Right hindlimb (tissue), 1 donor: Measurements from ENCODE around the gene ENOX1.

ENCODE experiments used
- DNase-seq: peaks from one replicate; pipeline ENCODE4 v3.0.0-alpha.2; 2018

Gene ENOX1

GRCh38 chr13:43299374-43299773 lies 487.4 kb downstream of the ENOX1 start:
- DNase-seq: no peak

GRCh38 chr13:43298816-43299215 lies 488.0 kb downstream of the ENOX1 start:
- DNase-seq: no peak

- no peak for DNase-seq
Observed at GRCh38 chr13:43297967-43298678, 488.6 kb downstream of the ENOX1 start.

GRCh38 chr13:43295825-43296564 lies 490.8 kb downstream of the ENOX1 start:
- DNase-seq: peak; percentile 69

- DNase-seq: no peak
Observed at GRCh38 chr13:43295321-43295720, 491.5 kb downstream of the ENOX1 start.

DNA sequence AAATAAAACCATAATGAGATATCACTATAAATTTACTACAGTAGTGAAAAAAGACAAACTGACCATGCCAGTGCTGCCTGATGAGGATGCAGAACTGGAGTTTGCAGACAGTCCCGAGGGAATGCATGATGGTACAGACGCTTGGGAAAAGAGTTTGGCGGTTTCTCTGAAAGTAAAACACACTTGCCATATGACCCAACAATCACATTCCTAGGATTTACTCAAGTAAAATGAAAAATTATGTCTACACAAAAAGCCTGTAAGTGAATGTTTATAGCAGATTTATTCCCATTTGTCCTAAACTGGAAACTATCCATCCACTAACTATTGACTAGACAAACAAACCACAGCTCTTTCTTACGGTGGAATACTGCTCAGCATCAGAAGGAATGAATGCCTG lies 492.4 kb downstream of the ENOX1 start:
- DNase-seq: no peak

DNA sequence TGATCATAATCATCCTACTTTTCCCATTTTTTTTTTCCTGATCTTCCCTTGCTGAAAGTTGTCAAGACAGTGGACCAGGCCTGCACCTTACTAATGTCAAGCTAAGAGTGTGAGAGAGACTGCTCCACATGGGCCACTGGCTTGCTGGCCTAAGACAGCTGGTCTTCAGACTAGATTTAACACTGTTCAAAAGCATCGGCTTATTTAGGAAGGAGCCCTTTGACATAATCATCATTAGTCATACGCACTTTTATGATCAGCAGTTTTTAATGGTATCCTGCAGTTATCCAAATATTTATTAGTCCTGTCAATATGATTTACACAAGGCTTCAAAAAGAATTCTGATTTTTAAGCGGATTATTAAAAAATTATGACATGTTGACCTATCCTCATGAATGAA lies 492.8 kb downstream of the ENOX1 start:
- no peak for DNase-seq

DNA sequence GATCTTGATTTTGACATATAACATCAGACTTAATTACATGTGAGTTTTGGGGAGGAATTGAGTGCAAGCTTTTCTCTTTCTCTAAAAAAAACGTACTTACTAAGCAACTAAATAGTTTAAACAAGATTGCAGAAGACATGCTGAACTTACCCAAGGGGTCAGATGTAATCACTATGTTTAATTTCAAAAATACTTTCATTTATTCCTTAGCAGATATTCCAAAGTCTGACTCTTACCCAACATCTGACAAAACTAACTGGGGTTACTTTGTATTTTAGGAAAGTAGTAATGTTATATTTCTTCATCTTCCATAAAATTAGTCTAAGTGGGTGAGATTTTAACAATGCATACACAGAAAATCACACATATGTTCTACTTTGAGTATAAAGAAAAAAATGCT lies 493.2 kb downstream of the ENOX1 start:
- no peak for DNase-seq

- no peak for DNase-seq
Observed at GRCh38 chr13:43293008-43293407, 493.8 kb downstream of the ENOX1 start.

DNA sequence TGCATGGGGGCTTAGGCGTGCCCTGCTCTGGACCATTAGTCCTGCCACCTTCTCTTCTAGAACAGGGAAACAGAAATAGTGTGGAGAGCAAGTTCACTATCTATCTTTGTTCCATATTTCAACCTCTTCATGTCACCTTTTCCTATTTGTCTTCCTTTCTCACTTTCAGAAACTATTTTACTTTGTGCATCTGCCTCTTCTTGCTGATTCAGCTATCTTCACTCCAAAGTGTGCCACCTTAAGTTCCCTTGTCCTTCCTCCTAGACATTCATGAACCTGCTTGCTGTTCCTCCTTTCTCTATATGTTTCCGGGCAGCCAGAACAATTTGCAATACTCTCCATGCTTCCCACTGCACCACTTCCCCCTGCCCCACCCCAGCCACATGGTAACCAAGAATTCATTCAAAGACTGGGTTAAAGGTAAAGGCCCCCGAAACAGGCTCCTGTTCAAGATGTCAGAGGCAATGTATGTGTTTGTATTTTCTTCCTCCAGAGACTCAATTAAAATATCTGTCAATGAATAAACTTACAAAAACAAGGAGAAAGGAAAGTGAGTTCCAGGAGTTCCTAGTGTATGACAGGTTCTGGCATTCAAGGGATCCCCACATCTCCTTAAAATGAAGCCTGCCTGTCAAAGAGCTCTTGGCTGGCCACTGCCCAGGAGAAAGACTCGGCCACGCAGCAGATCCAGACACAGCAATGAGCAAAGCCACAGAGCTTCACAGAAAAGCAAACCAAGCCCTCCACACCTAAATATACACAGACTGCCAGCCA lies 495.3 kb downstream of the ENOX1 start:
- DNase-seq: no peak

DNA sequence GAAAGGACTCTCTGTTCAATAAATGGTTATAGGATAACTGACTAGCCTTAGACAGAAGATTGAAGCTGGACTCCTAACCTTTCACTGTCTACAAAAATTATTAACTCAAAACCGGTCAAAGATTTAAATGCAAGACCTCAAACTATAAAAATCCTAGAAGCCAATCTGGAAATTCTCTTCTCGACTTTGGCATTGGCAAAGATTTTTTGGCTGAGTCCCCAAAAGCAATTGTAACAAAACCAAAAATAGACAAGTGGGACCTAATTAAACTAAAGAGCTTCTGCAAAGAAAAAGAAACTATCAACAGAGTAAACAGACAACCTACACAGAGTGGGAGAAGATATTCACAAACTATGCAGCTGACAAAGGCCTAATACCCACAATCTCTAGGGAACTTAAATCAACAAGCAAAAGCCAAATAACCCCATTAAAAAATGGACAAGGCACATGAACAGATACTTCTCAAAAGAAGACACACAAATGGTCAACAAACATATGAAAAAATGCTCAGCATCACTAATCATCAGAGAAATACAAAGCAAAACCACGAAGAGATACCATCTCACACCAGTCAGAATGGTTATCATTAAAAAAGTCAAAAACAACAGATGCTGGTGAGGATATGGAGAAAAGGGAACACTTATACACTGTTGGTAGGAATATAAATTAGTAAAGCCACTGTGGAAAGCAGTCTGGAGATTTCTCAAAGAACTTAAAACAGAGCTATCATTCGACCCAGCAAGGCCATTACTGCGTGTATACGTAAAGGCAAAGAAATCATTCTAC lies 497.1 kb downstream of the ENOX1 start:
- no peak for DNase-seq

DNA sequence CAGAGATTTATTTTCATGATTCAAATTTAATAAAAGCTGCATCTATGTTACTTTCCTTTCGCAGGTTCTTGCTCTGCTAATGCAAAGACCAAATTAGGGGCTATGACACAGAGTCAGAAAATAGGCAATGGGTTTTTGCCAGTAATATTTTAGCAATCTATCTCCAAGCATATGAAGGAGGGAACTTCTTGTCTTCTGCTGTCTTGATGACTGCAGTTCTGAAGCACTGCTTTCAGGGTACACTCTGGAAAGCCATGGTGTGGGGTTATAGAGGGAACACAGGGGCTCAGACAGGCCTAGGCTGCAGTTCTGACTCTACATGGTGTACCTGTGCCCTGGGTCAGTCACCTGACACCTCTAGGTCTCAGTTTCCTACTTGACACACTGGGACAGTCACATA lies 500.0 kb downstream of the ENOX1 start:
- DNase-seq: no peak

DNA sequence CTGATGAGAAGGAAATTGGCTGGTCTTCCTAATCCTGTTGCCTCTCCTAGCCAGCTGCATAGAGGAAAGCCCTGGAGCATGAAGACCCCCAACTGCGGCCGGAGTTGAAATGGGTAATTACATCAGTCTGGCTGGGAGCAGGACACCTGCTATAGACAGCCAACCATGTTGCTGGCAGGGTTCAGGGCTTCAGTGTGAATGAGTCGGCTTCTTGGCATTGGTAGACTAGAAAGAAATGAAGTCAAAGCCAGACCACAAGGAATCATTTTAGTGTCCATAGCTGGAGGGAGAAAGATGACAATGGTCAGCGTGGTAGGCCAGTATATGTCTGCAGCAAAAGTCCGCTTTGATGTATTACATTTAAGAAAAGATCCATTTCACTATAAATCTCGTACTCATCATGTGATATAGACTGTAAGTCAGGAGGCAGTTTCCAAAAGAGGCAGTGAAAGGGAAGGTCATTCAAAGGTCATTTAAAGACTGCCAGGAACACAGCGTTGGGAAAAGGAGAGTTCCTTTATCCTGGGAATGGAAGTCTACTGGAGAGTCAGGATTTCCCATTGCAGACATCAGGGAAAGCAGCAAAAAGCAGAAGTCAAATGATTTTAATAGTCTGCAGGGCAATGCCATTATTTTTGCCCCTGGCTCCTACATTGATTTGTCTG lies 500.7 kb downstream of the ENOX1 start:
- DNase-seq: peak; percentile 82

DNA sequence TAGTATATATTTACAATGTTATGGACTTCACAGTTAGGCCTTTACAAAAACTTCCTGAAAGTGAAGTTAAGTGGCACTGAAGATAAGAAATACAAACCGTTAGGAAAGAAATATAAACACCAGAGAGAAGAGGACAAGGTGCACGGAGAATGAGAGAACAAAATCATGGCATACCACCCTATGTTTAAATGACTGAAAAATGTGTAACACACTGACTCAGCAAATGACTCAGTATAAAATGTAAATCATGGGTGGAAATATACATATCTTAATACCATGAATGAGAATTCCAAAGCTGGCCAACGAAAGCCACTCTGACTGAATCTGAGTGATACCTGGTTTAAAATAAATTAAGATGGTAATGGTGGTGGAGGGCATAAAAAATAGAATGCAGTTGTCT lies 502.6 kb downstream of the ENOX1 start:
- DNase-seq: no peak

- no peak for DNase-seq
Observed at GRCh38 chr13:43279696-43280095, 507.1 kb downstream of the ENOX1 start.

DNA sequence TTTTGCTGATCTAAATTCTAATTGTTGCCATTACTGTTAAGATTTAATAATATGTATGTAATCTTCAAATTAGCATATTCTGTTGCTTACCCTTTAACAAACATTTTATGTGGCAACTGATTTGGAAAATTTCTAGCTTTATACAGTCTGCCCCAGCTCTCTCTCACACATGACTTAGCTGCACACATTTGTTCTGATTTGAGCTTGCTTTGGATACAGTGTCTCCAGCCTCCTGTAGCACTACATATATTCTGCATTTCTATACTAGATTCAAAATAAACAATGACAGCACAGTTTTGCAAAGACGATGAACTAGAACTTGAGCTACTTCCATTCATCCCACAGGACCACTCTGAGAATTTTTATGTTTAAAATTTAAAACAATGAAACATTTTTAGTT lies 508.6 kb downstream of the ENOX1 start:
- no peak for DNase-seq

GRCh38 chr13:43277142-43277541 lies 509.6 kb downstream of the ENOX1 start:
- no peak for DNase-seq

DNA sequence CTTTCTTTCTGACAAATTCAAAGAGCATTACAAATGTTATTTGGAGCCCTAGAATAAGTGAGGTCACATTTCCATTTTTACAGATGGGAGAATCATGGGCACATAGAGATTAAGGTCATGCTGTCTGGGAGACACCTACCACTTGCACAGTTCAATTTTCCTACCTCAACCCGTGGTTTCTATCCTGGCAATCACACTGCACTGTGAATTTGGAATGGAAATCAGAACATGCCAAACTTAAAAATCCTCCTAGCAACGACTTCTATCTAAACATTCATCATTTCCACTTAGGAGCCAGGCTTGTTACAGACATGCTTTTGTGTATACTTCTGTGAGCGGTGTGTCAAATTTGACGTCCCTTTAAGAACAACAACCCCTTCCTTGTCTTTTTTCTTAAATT lies 511.9 kb downstream of the ENOX1 start:
- no peak for DNase-seq

DNA sequence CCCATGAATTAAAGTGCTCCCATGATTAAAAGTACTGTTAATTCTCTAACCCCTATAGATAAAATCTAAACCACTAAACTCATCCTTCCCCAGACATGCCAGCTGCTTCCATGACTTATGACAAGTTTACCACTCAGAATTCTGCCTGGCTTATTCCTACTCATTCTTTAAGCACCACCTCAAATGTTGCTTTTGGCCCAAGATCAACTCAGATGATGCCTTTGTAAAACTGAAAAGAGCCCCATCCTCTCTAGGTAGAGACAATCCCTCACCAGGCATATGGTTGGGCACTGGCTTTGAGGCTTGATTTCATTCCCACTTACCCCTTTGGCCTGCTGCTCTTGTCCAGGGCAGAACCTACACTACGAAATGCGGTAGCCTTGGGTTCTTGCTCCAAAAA lies 513.4 kb downstream of the ENOX1 start:
- DNase-seq: no peak

GRCh38 chr13:43272851-43273250 lies 513.9 kb downstream of the ENOX1 start:
- no peak for DNase-seq

DNA sequence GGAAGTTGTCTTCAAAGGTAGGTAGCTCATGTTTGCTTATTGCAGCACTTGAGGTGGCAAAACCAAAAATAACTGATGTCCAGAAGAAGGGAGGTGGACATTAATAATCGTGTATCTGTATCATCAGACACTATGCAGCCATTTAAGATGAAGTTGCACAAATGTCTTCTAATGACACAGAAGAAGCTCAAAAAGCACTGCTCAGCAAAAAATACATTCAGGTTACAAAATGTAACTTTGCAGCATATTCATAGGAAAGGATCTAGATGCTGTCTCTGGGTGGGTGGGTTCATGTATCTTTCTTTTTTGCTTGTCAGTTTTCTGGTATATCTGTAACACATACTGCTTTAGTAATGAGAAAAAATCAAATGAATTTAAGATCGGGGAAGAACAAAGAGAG lies 515.6 kb downstream of the ENOX1 start:
- DNase-seq: no peak

DNA sequence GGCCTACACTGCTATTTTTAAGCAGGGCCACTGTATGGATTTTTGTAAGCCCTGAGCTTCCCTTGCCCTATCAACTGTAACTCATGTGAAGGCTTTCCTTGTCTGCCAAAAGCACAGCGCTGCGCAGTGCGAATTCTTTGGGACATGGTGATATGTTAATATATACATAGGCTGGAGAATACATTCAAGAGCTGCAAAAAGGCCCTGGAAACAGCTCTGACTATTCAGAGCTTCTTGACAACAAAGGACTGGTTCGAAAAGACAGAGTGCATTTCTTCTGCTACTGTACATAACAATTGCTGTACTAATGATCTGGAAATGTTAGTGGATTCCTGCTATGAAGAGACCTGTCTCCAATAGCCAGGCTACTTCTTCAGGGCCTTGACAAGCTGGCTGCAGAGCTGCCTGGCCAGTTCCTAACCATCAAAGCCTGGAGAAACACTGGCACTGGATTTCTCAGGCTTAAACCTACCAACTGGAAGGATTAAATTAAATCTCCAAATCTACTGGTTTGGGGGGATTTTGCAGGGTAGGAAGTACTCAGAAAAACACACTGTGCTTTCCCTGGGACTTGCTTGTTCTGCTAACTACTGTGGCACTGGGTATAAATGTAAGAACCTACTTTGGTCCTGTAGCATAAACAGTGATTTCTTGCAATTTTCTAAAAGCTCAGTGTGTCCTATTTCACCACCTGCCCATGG lies 516.5 kb downstream of the ENOX1 start:
- DNase-seq: no peak
